Naive thymus-derived CD8-positive, alpha-beta T cell (primary cell): ENCODE data around the gene NES. TPM values are rescaled to one million over a fixed set of nuclear protein-coding genes. Genes with fewer than 3 reads are reported as not detected.

Source experiments
- ATAC-seq, 2 donors: fragments of 150-1000 bp; cut with Tn5 transposase in 1 of 2; sonication (Bioruptor Pico), chemical (Tn5 transposase) in 1 of 2; 1 replicate in 1 of 2; 2 replicates in 1 of 2; pipeline ENCODE4 v1.10.0; 2021; ENCODE audit warnings: mild to moderate bottlenecking in 2 of 2, moderate library complexity in 2 of 2
- POLR2A ChIA-PET: fragments of 350-600 bp; sonication (Branson Sonifier 250); formaldehyde crosslinking; loops from one replicate; lab custom pipeline; 2021; ENCODE audit warnings: antibody characterized with exemption; lab: Charles Lee
- DNase-seq, 10 donors: peaks; one replicate each; pipeline versions ENCODE4 v3.0.0 to v3.0.0-alpha.2; 2020 to 2022
- H3K27ac Mint-ChIP-seq, 10 donors: one replicate each; pipeline ENCODE4 v1.8.0; 2020 to 2022; ENCODE audit warnings: mild to moderate bottlenecking in 10 of 10, mixed read lengths in 10 of 10, moderate library complexity in 4 of 10, inconsistent platforms in 1 of 10
- H3K27me3 Mint-ChIP-seq, 5 donors: one replicate each; pipeline ENCODE4 v1.8.0; 2021 to 2022; ENCODE audit warnings: mixed read lengths in 5 of 5
- H3K36me3 Mint-ChIP-seq, 3 donors: one replicate each; pipeline ENCODE4 v1.8.0; 2020 to 2022; ENCODE audit warnings: mixed read lengths in 3 of 3, mild to moderate bottlenecking in 2 of 3, inconsistent platforms in 1 of 3
- H3K4me1 Mint-ChIP-seq, 4 donors: one replicate each; pipeline ENCODE4 v1.8.0; 2021 to 2022; ENCODE audit warnings: mixed read lengths in 4 of 4
- H3K4me3 Mint-ChIP-seq, 10 donors: one replicate each; pipeline ENCODE4 v1.8.0; 2020 to 2022; ENCODE audit warnings: mild to moderate bottlenecking in 10 of 10, mixed read lengths in 10 of 10, moderate library complexity in 6 of 10, inconsistent platforms in 1 of 10
- H3K9me3 Mint-ChIP-seq, 9 donors: one replicate each; pipeline ENCODE4 v1.8.0; 2020 to 2022; ENCODE audit warnings: mixed read lengths in 9 of 9, mild to moderate bottlenecking in 3 of 9, inconsistent platforms in 1 of 9, moderate library complexity in 1 of 9
- polyA plus RNA-seq, 3 donors: library from polyadenylated mRNA; unstranded; fragments of 300-500 nt; fragmentation: Illumina TruSeq; gene quantifications; one replicate each; pipeline ENCODE4 v1.2.3, GENCODE V29; 2021
- total RNA-seq, 8 experiments: library from RNA in 2 of 8; stranded (reverse) in 2 of 8; gene quantifications; one replicate each; pipeline ENCODE4 v1.2.3 and lab custom pipeline; 2021 to 2026

Gene NES
- total and polyA plus RNA-seq, 5 experiments from 2014 or later, result not detected

DNA sequence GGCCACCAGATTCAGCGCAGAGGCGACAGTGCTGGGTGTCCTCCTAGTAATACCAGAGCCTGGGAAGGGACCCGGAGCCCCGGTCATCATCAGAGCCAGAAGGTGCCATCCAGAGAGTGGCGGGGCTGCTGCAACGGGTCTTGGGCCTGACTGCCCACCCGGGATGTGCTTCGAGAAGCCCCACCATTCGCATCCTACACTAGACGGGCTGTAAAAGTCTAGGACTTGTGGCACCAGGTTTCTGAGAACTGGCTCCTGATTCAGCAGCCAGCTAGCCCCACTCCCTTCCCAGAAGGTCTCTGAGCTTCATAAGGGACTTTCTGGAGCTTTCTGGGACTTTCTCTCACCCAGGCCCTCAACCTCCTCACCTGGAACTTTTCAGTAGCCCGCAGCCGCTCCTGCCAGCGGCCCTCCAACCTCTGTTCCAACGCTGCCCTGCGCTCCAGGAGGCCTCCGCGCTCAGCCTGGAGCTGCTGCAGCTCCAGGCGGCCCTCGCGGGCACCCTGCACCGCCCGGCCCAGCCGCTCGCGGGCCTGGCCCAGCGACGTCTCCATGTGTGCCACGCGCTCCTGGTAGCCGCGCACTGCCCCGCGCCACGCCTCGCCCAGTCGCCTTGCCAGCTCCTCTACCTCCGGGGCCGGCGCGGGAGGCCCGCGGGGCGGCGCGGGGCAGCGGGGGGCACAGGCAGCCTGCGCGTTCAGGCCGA lies 940 bp downstream of the NES start:
- Mint-ChIP-seq H3K4me1 (peaks cover 12 to 19% (median 14%) of the 10 kb centered on the region in 4 donors), H3K36me3 (peaks cover 0 to 1% (median 0%) of the 10 kb centered on the region in 3 donors), H3K27me3 (peaks cover 26 to 85% (median 61%) of the 10 kb centered on the region in 5 donors), H3K9me3 (no peaks in the 10 kb centered on the region), H3K4me3 (no peak overlapping the region), H3K27ac (no peak overlapping the region)
- ATAC-seq (peak in 1 of 2 donors; percentile 25), DNase-seq (no peak)
- POLR2A ChIA-PET, result no interaction called here

DNA sequence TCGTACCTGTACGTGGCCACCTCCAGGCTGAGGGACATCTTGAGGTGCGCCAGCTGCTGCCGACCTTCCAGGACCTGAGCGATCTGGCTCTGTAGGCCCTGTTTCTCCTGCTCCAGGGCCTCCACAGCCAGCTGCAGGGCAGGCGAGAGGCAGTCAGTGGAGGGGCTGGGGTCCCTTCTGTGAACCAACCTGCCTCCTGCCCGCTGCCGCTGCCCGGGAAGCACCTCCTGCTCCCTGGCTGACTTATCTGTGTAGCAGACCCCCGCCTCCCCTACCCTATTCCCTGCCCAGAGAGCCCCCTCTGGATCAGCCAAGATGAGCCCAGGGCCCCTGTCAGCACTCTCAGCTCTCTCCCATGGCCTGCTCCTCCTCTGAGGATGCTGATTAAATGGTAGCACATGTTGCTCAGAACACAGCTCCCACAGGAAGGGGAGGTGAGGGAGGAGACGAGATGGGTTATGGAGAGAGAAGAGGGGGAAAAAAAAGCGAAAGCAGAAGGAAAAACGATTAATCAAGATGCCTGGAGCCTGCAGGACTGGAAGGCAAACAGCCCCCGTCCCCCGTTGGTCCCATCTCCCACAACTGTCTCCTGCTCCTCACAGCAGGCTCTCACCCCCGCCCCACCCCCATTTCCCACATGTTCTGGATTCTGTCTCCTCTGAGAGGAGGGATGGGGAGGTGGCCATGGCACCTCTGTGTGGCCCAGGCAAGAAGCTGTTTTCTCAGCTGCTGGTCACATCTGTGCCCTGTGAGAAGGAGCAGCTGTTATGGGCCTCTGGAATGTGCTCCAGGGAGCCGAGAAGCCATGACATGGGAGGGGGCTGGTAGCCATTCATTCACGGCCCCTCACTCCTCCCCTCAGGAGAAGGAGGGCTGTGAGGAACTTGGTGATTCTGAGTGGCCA lies 1.7 kb downstream of the NES start:
- H3K4me3 Mint-ChIP-seq, result peak overlapping the region in 1 of 10 donors; percentile 22
- H3K4me1 Mint-ChIP-seq, result peaks cover 12 to 19% (median 14%) of the 10 kb centered on the region in 4 donors
- H3K36me3 Mint-ChIP-seq, result peaks cover 0 to 1% (median 0%) of the 10 kb centered on the region in 3 donors
- H3K27me3 Mint-ChIP-seq, result peaks cover 26 to 81% (median 59%) of the 10 kb centered on the region in 5 donors
- no peak for ATAC-seq
- POLR2A ChIA-PET, result no interaction called here
- no peak overlapping the region for H3K27ac Mint-ChIP-seq
- DNase-seq, result no peak
- H3K9me3 Mint-ChIP-seq, result no peaks in the 10 kb centered on the region

DNA sequence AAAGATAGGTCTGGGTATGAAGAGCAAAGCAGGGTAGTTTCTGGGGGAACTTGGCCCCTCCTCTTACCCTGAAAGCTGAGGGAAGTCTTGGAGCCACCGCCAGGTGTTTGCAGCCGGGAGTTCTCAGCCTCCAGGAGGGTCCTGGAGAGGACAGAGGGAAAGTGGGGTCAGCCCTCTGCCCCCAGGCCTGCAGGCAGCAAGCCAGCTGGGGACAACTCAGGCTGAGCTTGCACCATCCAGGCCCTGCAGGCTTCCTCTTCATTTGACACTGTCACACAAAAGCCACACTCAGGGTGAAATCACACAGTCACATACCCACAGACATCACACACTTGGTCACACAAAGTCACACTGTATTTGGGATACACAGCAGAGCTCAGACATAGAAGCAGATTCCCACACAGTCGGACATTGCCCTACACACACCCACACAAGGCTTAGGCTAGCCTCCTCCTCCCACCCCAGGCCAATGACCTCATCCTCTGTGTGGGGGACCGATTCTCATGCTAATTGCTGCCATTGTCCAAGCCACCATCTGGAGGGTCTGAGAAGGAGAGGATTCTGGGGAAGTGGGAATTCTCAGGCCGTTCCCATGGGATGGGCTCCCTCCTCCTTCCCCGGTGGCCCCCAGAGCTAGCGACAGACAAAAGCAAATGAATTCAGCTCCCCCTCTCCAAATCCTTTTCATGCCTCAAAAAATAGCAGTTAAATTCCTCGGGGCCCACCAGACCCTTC lies 3.7 kb downstream of the NES start:
- peaks cover 16 to 65% (median 45%) of the 10 kb centered on the region in 5 donors for H3K27me3 Mint-ChIP-seq
- DNase-seq (no peak), ATAC-seq (no peak)
- peaks cover 13 to 18% (median 15%) of the 10 kb centered on the region in 4 donors for H3K4me1 Mint-ChIP-seq
- H3K27ac Mint-ChIP-seq, result peak overlapping the region in 1 of 10 donors; percentile 4
- H3K36me3 Mint-ChIP-seq, result peaks cover 0 to 1% (median 0%) of the 10 kb centered on the region in 3 donors
- H3K4me3 Mint-ChIP-seq, result no peak overlapping the region
- POLR2A ChIA-PET, result no interaction called here
- H3K9me3 Mint-ChIP-seq, result no peaks in the 10 kb centered on the region

DNA sequence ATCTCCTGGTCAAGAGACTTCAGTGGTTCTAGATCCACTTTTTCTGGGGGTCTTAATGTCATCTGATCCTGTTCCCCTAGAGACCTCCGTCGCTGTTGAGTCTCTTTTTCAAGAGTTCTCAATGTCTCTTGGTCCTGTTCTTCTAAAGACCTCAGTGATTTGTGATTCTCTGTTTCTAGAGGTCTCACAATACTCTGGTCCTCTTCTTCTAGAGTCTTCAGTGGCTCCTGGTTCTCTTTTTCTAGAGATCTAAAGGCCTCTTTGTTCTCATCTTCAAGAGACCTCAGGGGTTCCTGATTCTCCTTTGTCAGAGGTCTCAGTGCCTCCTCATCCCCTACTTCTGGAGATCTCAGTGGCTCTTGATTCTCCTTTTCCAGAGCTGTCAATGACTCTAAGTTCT lies 5.4 kb downstream of the NES start:
- POLR2A ChIA-PET, result no interaction called here
- Mint-ChIP-seq H3K9me3 (no peaks in the 10 kb centered on the region), H3K36me3 (peaks cover 0 to 1% (median 0%) of the 10 kb centered on the region in 3 donors), H3K27me3 (peaks cover 4 to 48% (median 32%) of the 10 kb centered on the region in 5 donors), H3K27ac (no peak overlapping the region), H3K4me1 (peaks cover 0 to 4% (median under 1%) of the 10 kb centered on the region in 4 donors), H3K4me3 (no peak overlapping the region)
- DNase-seq (no peak), ATAC-seq (no peak)

DNA sequence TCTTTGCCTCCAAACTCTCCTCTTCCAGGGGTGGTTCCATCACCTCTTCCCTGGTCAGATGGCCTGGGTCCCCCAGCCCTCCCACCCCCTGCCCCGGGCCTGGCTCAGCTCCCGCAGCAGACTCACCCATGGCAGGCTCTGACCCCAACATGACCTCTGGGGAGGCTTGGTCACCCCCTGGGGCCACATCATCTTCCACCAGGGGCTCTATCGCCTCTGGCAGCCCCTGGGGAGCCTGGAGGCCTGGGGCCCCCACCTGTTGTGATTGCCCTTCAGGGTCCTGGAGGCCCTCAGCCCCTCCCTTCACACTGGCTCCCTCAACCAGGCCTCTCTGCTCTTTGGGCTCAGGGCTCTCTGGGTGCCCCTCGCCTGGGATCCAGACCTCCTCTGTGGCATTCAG lies 6.4 kb downstream of the NES start:
- DNase-seq, result no peak
- H3K4me3 Mint-ChIP-seq, result no peak overlapping the region
- peaks cover 0 to 4% (median 1%) of the 10 kb centered on the region in 4 donors for H3K4me1 Mint-ChIP-seq
- no peaks in the 10 kb centered on the region for H3K9me3 Mint-ChIP-seq
- POLR2A ChIA-PET, result no interaction called here
- ATAC-seq, result no peak
- H3K27ac Mint-ChIP-seq, result no peak overlapping the region
- H3K36me3 Mint-ChIP-seq, result peaks cover 0 to 1% (median 0%) of the 10 kb centered on the region in 3 donors
- H3K27me3 Mint-ChIP-seq, result peaks cover 4 to 47% (median 32%) of the 10 kb centered on the region in 5 donors

DNA sequence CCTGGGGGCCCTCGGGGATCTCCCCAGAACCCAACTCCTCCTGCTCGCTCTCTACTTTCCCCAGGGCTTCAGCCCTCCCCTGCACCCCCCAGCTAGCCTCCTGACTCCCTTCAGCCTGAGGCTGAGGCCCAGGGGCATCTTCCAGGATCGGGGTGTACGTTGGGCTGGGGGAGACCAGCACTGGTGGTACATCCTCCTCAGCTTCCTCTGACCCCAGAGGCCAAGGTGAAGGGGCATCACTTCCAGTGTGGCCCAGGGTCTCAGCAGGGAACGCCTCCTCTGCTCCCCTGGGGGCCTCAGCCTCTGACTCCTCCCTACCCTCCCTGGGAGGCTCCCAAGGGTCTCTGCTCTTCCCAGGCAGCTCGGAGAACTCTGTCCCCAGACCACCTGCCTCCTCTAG lies 6.8 kb downstream of the NES start:
- peak overlapping the region in 1 of 10 donors; percentile 16 for H3K27ac Mint-ChIP-seq
- ATAC-seq, result no peak
- peaks cover 0 to 7% (median 3%) of the 10 kb centered on the region in 4 donors for H3K4me1 Mint-ChIP-seq
- H3K4me3 Mint-ChIP-seq, result no peak overlapping the region
- no peak for DNase-seq
- H3K36me3 Mint-ChIP-seq, result peaks cover 0 to 1% (median 0%) of the 10 kb centered on the region in 3 donors
- peaks cover 4 to 43% (median 29%) of the 10 kb centered on the region in 5 donors for H3K27me3 Mint-ChIP-seq
- H3K9me3 Mint-ChIP-seq, result no peaks in the 10 kb centered on the region
- POLR2A ChIA-PET, result no interaction called here

DNA sequence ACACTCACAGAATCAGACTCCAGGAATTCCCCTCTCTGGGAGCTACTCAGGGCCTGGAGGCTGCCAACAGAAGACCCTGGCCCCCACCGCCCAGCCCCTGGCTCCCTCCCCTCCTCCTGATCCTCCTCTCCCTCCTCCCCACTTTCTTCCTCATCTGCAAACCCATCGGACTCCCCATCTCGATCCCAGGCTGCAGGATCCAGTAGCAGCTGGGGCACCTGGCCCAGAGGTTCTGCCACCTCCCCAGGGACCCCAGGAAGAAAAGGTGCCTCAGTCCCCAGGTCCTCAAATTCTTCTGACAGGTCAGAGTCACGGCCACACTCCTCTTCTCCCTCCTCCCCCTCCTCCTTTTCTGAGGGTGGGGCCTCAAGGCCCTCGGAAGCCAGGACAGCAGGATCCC lies 7.4 kb downstream of the NES start:
- Mint-ChIP-seq H3K4me3 (no peak overlapping the region), H3K4me1 (peaks cover 0 to 8% (median 3%) of the 10 kb centered on the region in 4 donors), H3K27ac (no peak overlapping the region), H3K27me3 (peaks cover 4 to 38% (median 24%) of the 10 kb centered on the region in 5 donors), H3K36me3 (peaks cover 0 to 1% (median 0%) of the 10 kb centered on the region in 3 donors), H3K9me3 (no peaks in the 10 kb centered on the region)
- ATAC-seq (no peak), DNase-seq (no peak)
- POLR2A ChIA-PET, result no interaction called here

DNA sequence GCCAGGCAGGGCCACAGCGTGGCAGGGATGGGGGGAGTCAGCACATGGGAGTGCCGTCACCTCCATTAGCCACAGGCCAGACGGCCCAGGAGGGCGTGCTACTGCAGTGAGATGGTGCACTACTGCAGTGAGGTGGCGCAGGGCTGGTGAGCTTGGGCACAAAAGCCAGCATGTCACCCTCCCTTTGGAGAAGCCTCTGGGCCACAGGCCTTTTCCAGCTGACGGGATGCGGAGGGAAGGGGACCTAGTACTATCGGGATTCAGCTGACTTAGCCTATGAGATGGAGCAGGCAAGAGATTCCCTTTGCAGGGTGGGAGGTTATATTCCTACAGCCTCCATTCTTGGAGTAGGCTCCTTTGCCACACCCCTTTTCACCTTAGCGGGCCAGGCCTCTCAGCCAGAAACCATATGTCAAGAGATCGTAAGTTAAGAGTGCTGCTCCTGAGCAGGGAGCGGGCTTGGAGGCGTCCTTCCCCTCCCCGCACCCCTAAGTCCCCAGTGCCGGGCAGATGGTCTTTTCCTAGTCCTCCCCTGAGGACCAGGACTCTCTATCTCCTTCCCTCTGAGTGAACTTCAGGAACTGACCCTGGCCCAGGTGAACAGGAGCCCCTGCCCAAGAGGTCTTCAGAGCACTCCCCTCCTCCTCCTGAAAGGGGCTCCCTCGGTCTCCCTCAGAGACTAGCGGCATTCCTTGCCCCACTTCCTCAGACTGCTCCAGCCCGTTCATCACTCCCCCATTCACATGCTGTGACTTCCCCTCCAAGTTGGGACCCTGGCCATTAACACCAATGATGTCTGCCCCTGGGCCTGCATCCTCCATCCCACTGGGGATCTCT lies 8.2 kb downstream of the NES start:
- Mint-ChIP-seq H3K4me1 (peaks cover 0 to 14% (median 4%) of the 10 kb centered on the region in 4 donors), H3K36me3 (no peaks in the 10 kb centered on the region), H3K27ac (no peak overlapping the region), H3K27me3 (peaks cover 4 to 31% (median 16%) of the 10 kb centered on the region in 5 donors), H3K9me3 (no peaks in the 10 kb centered on the region), H3K4me3 (no peak overlapping the region)
- ATAC-seq (no peak), DNase-seq (no peak)
- POLR2A ChIA-PET, result no interaction called here

DNA sequence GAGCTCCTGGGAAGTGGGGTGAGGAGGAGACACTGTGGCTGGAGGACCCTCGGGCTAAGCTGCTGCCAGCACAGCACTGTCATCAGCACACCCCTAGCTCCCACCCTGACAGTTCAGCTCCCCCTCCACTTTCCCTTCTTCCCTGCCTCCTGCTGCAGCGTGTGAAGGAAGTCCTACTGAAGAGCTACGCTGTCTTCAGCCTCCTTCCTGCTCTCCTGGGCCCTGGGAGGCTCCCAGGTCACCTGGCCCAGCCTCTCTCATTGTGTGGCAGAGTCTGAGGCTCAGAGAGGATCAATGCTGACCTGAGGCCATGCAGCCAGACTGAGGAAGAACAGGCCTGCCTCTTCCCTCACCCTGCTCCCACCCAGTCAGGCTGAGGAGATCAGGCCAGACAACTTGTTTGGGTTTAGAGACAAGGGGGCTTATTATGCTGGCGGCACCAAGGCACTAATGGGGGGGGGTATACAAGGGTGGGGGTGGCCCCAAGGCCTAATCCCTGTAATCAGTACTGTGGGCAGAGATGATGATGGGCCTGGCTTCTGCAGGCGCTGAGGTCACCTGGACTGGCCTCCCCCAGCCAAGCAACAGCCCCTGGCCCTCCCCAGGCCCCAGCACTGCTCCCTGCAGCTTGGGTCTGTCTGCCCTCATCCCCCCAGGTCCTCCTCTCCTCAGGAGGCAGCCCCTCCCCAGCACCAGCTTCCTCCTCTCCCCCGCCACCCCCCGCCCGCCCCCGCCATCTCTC lies 9.1 kb downstream of the NES start:
- POLR2A ChIA-PET, result no interaction called here
- Mint-ChIP-seq H3K27ac (peak overlapping the region in 1 of 10 donors; percentile 59), H3K9me3 (no peaks in the 10 kb centered on the region)

DNA sequence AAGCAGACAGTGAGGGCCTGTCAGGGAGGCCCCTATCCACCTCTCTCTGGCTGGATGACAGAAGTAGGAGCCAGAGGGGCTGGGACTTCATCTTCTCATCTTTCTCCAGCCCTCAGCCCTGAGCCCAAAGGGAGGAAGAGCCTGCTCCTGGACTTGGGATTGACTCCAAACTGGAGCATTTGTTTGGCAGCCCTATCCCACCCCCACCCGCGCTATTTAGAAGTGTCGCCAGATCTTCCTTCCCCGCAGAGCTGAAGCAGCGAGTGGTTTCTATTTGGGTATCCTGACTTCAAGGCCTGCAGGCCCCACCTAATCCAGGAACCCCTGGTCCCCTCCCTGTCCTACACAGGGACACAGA lies 9.6 kb downstream of the NES start:
- Mint-ChIP-seq H3K36me3 (no peaks in the 10 kb centered on the region), H3K27ac (no peak overlapping the region), H3K27me3 (peaks cover 4 to 18% (median 9%) of the 10 kb centered on the region in 5 donors), H3K4me1 (peaks cover 0 to 23% (median 4%) of the 10 kb centered on the region in 4 donors), H3K4me3 (no peak overlapping the region), H3K9me3 (no peaks in the 10 kb centered on the region)
- no peak for ATAC-seq
- POLR2A ChIA-PET, result no interaction called here
- DNase-seq, result no peak

More for the DNA sequence above, 9.1 kb downstream of the NES start:
- Mint-ChIP-seq H3K4me3 (no peak overlapping the region), H3K27me3 (peaks cover 4 to 22% (median 11%) of the 10 kb centered on the region in 5 donors), H3K36me3 (no peaks in the 10 kb centered on the region), H3K4me1 (peaks cover 0 to 18% (median 4%) of the 10 kb centered on the region in 4 donors)
- ATAC-seq (no peak), DNase-seq (no peak)

DNA sequence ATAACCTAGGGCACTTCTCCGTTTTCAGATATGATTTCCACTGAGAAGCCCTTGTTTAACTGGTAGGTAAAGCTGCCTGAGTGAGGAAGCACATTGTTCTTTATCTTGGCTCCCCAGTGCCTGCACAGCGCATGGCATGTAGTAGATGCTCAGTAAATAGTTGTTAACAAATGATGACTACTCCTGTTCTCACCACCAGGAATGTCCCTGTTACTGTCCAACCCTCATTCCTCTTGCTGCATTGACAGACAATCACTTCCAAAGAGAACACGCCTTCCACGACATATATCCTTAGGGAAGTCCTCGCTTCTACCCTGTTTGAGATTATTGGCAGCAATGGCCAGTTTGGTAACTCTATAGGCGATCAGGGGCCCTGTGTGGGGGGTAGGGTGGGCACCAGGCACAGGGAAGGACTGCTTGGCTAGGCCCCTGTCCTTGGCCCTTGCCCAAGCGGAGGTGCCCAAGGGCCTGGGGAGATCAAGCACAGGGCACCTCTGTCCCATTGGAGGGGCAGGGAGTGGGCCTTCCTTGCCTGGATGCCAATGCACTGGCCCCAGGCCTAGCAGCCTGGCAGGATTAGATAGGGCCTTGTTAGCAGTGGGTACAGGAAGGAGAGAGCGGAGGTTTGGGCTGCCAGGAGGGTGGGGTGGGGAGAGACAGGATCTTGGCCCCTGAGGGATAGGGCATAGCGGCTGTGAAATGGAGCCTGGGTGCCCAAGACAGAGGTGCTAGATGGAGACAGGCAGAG lies 10.2 kb downstream of the NES start:
- DNase-seq, result no peak
- POLR2A ChIA-PET, result no interaction called here
- Mint-ChIP-seq H3K4me1 (peaks cover 2 to 28% (median 6%) of the 10 kb centered on the region in 4 donors), H3K36me3 (no peaks in the 10 kb centered on the region), H3K9me3 (no peaks in the 10 kb centered on the region), H3K4me3 (no peak overlapping the region), H3K27ac (peak overlapping the region in 1 of 10 donors; percentile 19), H3K27me3 (peaks cover 4 to 14% (median 10%) of the 10 kb centered on the region in 5 donors)
- ATAC-seq, result no peak
